PC-3 (cell line): ENCODE data around the gene PCDH18. TPM values are rescaled to one million over a fixed set of nuclear protein-coding genes. Genes with fewer than 3 reads are reported as not detected.

Experiments
- ATAC-seq: fragments of 200-7000 bp; cut with Tn5 transposase; 2 replicates; pipeline ENCODE4 v1.9.1; 2020; ENCODE audit warnings: mild to moderate bottlenecking, moderate library complexity
- BruUV-seq: library from RNA; stranded (reverse); fragments of 400-500 nt; replicated peaks from 2 replicates; lab custom pipeline; 2021; lab: Mats Ljungman, UMichigan
- CTCF ChIA-PET: fragments of 300-600 bp; sonication (Branson Sonifier 250); formaldehyde crosslinking; loops from one replicate; lab custom pipeline; 2022; ENCODE audit warnings: antibody characterized with exemption; lab: Charles Lee
- POLR2A ChIA-PET: fragments of 300-600 bp; sonication (Branson Sonifier 250); formaldehyde crosslinking; loops from one replicate; lab custom pipeline; 2022; ENCODE audit warnings: antibody characterized with exemption; ENCODE audit not compliant: unreplicated experiment; lab: Charles Lee
- DNase-seq: peaks from one replicate; pipeline ENCODE4 v3.0.0-alpha.2; 2015
- H2AFZ ChIP-seq: fragments of 300-600 bp; sonication (generic); 2 replicates; pipeline ENCODE4 v1.6.0; 2016; ENCODE audit warnings: antibody characterized with exemption, low read length
- H3F3A ChIP-seq: fragments of 300-600 bp; sonication (generic); one replicate; pipeline ENCODE4 v1.6.0; 2017; ENCODE audit warnings: antibody characterized with exemption, low read length, control low read depth, mild to moderate bottlenecking; ENCODE audit not compliant: unreplicated experiment
- H3K27ac ChIP-seq: fragments of 300-600 bp; sonication (generic); 2 replicates; pipeline ENCODE4 v1.5.1; 2016; ENCODE audit warnings: mild to moderate bottlenecking, low read length
- H3K27me3 ChIP-seq: fragments of 300-600 bp; sonication (generic); 2 replicates; pipeline ENCODE4 v1.6.1; 2016; ENCODE audit warnings: low read length, mixed read lengths
- H3K36me3 ChIP-seq: fragments of 300-600 bp; sonication (generic); 2 replicates; pipeline ENCODE4 v1.6.1; 2016; ENCODE audit warnings: low read depth, mixed run types, low read length, mixed read lengths
- H3K4me1 ChIP-seq: fragments of 300-600 bp; sonication (generic); 2 replicates; pipeline ENCODE4 v1.5.1; 2016; ENCODE audit warnings: low read length; ENCODE audit not compliant: insufficient read depth
- H3K4me2 ChIP-seq: fragments of 300-600 bp; sonication (generic); 2 replicates; pipeline ENCODE4 v1.6.0; 2016; ENCODE audit warnings: low read length
- H3K4me3 ChIP-seq: fragments of 300-600 bp; sonication (generic); 2 replicates; pipeline ENCODE4 v1.5.1; 2016; ENCODE audit warnings: mild to moderate bottlenecking, low read length, mixed read lengths
- H3K79me2 ChIP-seq: fragments of 300-600 bp; sonication (generic); 2 replicates; pipeline ENCODE4 v1.6.1; 2017; ENCODE audit warnings: low read length, mixed read lengths
- H3K9ac ChIP-seq: fragments of 300-600 bp; sonication (generic); 2 replicates; pipeline ENCODE4 v1.6.0; 2016; ENCODE audit warnings: mild to moderate bottlenecking, low read length
- H3K9me2 ChIP-seq: fragments of 300-600 bp; sonication (generic); replicated peaks from 2 replicates; pipeline ENCODE4 v1.6.1; 2016; ENCODE audit warnings: mixed run types, low read length, mixed read lengths
- H3K9me3 ChIP-seq: fragments of 300-600 bp; sonication (generic); 2 replicates; pipeline ENCODE4 v1.6.1; 2016; ENCODE audit warnings: low read length, mixed read lengths
- H4K20me1 ChIP-seq: fragments of 300-600 bp; sonication (generic); 2 replicates; pipeline ENCODE4 v1.6.1; 2016; ENCODE audit warnings: low read length, mixed read lengths
- EZH2 ChIP-seq: fragments of 300-600 bp; sonication (generic); IDR thresholded peaks from one replicate; pipeline ENCODE4 v1.6.1; 2017; ENCODE audit warnings: antibody characterized with exemption, mild to moderate bottlenecking, low read length; ENCODE audit not compliant: unreplicated experiment
- EZH2phosphoT487 ChIP-seq: fragments of 300-600 bp; sonication (generic); IDR thresholded peaks from 2 replicates; pipeline ENCODE4 v1.6.1; 2018; ENCODE audit warnings: mild to moderate bottlenecking, antibody characterized with exemption, low read length, borderline replicate concordance
- intact Hi-C: fragments of 100-400 bp; cut with micrococcal nuclease; formaldehyde crosslinking; loops from 2 replicates; pipeline ENCODE4 v1.9.0; 2023
- total RNA-seq: library from RNA; depleted of rRNA; stranded (reverse); fragments of >200 nt; gene quantifications from 2 replicates; pipeline ENCODE4 v1.2.3, GENCODE V29; 2014
- TF ChIP-seq, protein P1 (sequence below): fragments of 300-600 bp; sonication (generic); conservative IDR thresholded peaks from 2 replicates; pipeline ENCODE4 v1.5.1; 2017; ENCODE audit warnings: antibody characterized with exemption, low read depth, mild to moderate bottlenecking, low read length

The PCDH18 gene
- total RNA-seq, 1 experiment from 2014 or later = 1.6 TPM

- TF ChIP-seq, protein P1, sequence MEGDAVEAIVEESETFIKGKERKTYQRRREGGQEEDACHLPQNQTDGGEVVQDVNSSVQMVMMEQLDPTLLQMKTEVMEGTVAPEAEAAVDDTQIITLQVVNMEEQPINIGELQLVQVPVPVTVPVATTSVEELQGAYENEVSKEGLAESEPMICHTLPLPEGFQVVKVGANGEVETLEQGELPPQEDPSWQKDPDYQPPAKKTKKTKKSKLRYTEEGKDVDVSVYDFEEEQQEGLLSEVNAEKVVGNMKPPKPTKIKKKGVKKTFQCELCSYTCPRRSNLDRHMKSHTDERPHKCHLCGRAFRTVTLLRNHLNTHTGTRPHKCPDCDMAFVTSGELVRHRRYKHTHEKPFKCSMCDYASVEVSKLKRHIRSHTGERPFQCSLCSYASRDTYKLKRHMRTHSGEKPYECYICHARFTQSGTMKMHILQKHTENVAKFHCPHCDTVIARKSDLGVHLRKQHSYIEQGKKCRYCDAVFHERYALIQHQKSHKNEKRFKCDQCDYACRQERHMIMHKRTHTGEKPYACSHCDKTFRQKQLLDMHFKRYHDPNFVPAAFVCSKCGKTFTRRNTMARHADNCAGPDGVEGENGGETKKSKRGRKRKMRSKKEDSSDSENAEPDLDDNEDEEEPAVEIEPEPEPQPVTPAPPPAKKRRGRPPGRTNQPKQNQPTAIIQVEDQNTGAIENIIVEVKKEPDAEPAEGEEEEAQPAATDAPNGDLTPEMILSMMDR = no peak
- no peak for TF ChIP-seq EZH2phosphoT487
- no peaks in the 10 kb centered on the region for H3K27me3 ChIP-seq
- BruUV-seq = no TSS peak
- no peaks in the 10 kb centered on the region for H3K79me2 ChIP-seq
- no peaks in the 10 kb centered on the region for H3K36me3 ChIP-seq
- intact Hi-C loops = no loop called here
- H3K9me3 ChIP-seq = no peaks in the 10 kb centered on the region
- DNase-seq = no peak
- CTCF ChIA-PET = no interaction called here
- no peaks in the 10 kb centered on the region for H3K4me1 ChIP-seq
- H3K4me2 ChIP-seq = no peak overlapping the region
- no peak overlapping the region for H3K27ac ChIP-seq
- H2AFZ ChIP-seq = no peak overlapping the region
- H3K9me2 ChIP-seq = no peaks in the 10 kb centered on the region
- H3K9ac ChIP-seq = no peak overlapping the region
- POLR2A ChIA-PET = no interaction called here
- H4K20me1 ChIP-seq = no peaks in the 10 kb centered on the region
- H3K4me3 ChIP-seq = no peak overlapping the region
- ATAC-seq = no peak
- H3F3A ChIP-seq = no peaks in the 10 kb centered on the region
Measured at GRCh38 chr4:137572647-137573046, 40.4 kb upstream of the PCDH18 start.

DNA sequence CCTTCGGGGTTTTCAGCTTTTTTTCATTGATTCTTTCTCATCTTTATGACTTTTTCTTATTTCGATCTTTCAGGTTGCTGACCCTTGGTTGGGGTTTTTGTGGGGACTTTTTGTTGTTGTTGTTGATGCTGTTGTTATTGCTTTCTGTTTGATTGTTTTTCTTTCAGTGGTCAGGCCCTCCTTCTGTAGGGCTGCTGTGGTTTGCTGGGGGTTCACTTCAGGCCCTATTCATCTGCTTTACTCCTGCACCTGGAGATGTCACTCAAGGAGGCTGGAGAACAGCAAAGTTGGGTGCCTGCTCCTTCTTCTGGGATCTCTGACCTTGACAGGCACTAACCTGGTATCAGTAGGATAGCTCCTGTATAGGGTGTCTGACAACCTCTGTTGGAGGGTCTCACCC is 39.9 kb upstream of the PCDH18 start:
- H3K4me2 ChIP-seq = no peak overlapping the region
- no peak for ATAC-seq
- ChIA-PET CTCF (no interaction called here), POLR2A (no interaction called here)
- H3K36me3 ChIP-seq = no peaks in the 10 kb centered on the region
- H3F3A ChIP-seq = no peaks in the 10 kb centered on the region
- TF ChIP-seq EZH2phosphoT487 = no peak
- TF ChIP-seq, protein P1 = no peak
- no peak for TF ChIP-seq EZH2
- no peak overlapping the region for H3K27ac ChIP-seq
- H3K9me3 ChIP-seq = no peaks in the 10 kb centered on the region
- no peaks in the 10 kb centered on the region for H3K27me3 ChIP-seq
- no peaks in the 10 kb centered on the region for H3K9me2 ChIP-seq
- no peaks in the 10 kb centered on the region for H3K4me1 ChIP-seq
- H3K79me2 ChIP-seq = no peaks in the 10 kb centered on the region
- no peaks in the 10 kb centered on the region for H4K20me1 ChIP-seq
- BruUV-seq = no TSS peak
- H2AFZ ChIP-seq = no peak overlapping the region
- DNase-seq = no peak
- H3K4me3 ChIP-seq = no peak overlapping the region
- H3K9ac ChIP-seq = no peak overlapping the region
- intact Hi-C loops = no loop called here

DNA sequence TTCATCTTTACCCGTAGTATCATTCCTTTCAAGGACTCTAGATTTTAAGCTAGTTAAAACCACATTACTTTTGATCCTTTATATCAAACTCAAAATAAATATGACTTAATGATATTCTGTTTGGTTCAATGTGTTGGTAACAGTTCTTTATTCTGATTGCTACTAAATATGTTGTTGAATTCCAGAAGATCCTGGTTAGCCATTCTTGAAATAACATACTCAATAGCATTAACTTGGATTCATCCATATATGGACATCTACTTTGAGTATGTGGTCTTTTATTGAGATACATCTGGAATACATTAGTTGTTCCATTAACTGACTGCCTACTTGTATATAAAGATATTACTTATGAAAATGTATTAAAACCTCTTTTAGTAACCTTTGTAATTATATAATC is 27.5 kb upstream of the PCDH18 start:
- H3K4me2 ChIP-seq = no peak overlapping the region
- TF ChIP-seq EZH2 (no peak), EZH2phosphoT487 (no peak)
- TF ChIP-seq, protein P1 = no peak
- no TSS peak for BruUV-seq
- DNase-seq (no peak), ATAC-seq (no peak)
- ChIA-PET POLR2A (no interaction called here), CTCF (no interaction called here)
- H4K20me1 ChIP-seq = no peaks in the 10 kb centered on the region
- no peaks in the 10 kb centered on the region for H3K9me3 ChIP-seq
- no peaks in the 10 kb centered on the region for H3F3A ChIP-seq
- H3K27me3 ChIP-seq = no peaks in the 10 kb centered on the region
- no peak overlapping the region for H3K4me3 ChIP-seq
- H3K9me2 ChIP-seq = no peaks in the 10 kb centered on the region
- no peak overlapping the region for H3K27ac ChIP-seq
- intact Hi-C loops = no loop called here
- no peak overlapping the region for H3K9ac ChIP-seq
- no peaks in the 10 kb centered on the region for H3K79me2 ChIP-seq
- no peaks in the 10 kb centered on the region for H3K4me1 ChIP-seq
- H3K36me3 ChIP-seq = no peaks in the 10 kb centered on the region
- no peak overlapping the region for H2AFZ ChIP-seq
